ENCODE results near the gene RAB11A. TPM values are rescaled to one million over a fixed set of nuclear protein-coding genes. Genes with fewer than 3 reads are reported as not detected.

RAB11A gene
- total and polyA plus RNA-seq, 2 of the 13 experiments (the other 11 are each of a cell fraction or from before 2014, with no cell fraction given), result 161 to 162 TPM

DNA sequence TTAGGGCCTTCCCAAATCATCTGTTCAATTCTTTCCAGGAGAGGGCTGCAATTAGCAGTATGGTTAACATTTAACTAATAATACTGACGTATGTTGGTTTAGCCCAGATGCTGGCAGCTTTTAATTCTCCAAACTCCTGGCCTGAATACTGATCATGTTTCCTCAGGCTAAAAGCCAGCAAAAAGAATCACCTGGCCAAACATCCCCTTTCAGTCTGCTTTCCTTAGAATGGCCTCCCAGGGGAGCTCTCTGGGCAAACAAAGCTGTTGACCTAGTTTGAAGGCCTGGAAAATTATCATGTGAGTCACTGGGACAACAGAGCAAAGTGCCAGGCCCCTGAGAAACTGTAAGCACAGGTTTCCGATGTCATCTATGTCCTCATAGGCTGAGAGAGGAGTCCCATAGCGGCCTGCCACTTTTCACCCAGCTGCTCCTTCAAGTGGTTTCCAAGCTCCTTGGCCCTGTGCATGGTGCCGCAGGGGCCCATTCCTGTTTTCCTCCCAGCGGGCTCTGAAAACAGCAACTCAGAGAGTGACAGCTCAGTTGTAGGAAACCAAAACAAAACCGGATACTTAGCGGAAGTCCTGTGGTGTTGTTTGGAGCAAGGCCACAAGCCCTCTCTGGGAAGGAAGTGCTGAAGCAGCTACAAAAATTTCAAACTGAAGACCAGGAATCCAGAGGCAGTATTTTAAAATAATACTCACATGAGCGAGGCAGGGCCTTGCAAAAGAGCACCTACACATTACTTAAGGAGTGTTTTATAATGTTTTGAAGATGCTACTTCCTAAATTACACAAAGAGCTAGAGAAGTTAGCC lies 36.5 kb upstream of the RAB11A start (continued):
- peak; percentile 67; the same call in 1 of the 2 replicates for TF ChIP-seq ZKSCAN8 (CRISPR knock-in tag; IDR thresholded peaks at IDR 0.05; ENCODE audit: borderline replicate concordance)
- TF ChIP-seq, protein P1, sequence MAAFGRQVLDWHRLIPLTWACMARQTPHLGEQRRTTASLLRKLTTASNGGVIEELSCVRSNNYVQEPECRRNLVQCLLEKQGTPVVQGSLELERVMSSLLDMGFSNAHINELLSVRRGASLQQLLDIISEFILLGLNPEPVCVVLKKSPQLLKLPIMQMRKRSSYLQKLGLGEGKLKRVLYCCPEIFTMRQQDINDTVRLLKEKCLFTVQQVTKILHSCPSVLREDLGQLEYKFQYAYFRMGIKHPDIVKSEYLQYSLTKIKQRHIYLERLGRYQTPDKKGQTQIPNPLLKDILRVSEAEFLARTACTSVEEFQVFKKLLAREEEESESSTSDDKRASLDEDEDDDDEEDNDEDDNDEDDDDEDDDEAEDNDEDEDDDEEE (CRISPR knock-in tag; IDR thresholded peaks at IDR 0.05), result peak; percentile 59; the same call in 1 of the 2 replicates
- TF ChIP-seq FOXA3 (CRISPR knock-in tag; IDR thresholded peaks at IDR 0.05), result peak; percentile 98
- no peak for TF ChIP-seq IRX3 (CRISPR knock-in tag; IDR thresholded peaks at IDR 0.05; ENCODE audit: borderline replicate concordance, low read depth)
- peak; percentile 77; the same call in 1 of the 2 replicates for TF ChIP-seq AHR (CRISPR knock-in tag; IDR thresholded peaks at IDR 0.05)
- 0 out of 2 replicates have a peak, but pooled peaks have one; percentile 71 for TF ChIP-seq KLF9 (CRISPR knock-in tag; IDR thresholded peaks at IDR 0.05; ENCODE audit: low read depth)
- TF ChIP-seq, protein P2, sequence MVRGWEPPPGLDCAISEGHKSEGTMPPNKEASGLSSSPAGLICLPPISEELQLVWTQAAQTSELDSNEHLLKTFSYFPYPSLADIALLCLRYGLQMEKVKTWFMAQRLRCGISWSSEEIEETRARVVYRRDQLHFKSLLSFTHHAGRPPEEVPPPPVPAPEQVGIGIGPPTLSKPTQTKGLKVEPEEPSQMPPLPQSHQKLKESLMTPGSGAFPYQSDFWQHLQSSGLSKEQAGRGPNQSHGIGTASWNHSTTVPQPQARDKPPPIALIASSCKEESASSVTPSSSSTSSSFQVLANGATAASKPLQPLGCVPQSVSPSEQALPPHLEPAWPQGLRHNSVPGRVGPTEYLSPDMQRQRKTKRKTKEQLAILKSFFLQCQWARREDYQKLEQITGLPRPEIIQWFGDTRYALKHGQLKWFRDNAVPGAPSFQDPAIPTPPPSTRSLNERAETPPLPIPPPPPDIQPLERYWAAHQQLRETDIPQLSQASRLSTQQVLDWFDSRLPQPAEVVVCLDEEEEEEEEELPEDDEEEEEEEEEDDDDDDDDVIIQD (CRISPR knock-in tag; IDR thresholded peaks at IDR 0.05; ENCODE audit: low read depth), result peak; percentile 85
- no peak for TF ChIP-seq SNRNP70 (IDR thresholded peaks at IDR 0.05; ENCODE audit: low read depth, low read length)
- TF ChIP-seq, protein P3, sequence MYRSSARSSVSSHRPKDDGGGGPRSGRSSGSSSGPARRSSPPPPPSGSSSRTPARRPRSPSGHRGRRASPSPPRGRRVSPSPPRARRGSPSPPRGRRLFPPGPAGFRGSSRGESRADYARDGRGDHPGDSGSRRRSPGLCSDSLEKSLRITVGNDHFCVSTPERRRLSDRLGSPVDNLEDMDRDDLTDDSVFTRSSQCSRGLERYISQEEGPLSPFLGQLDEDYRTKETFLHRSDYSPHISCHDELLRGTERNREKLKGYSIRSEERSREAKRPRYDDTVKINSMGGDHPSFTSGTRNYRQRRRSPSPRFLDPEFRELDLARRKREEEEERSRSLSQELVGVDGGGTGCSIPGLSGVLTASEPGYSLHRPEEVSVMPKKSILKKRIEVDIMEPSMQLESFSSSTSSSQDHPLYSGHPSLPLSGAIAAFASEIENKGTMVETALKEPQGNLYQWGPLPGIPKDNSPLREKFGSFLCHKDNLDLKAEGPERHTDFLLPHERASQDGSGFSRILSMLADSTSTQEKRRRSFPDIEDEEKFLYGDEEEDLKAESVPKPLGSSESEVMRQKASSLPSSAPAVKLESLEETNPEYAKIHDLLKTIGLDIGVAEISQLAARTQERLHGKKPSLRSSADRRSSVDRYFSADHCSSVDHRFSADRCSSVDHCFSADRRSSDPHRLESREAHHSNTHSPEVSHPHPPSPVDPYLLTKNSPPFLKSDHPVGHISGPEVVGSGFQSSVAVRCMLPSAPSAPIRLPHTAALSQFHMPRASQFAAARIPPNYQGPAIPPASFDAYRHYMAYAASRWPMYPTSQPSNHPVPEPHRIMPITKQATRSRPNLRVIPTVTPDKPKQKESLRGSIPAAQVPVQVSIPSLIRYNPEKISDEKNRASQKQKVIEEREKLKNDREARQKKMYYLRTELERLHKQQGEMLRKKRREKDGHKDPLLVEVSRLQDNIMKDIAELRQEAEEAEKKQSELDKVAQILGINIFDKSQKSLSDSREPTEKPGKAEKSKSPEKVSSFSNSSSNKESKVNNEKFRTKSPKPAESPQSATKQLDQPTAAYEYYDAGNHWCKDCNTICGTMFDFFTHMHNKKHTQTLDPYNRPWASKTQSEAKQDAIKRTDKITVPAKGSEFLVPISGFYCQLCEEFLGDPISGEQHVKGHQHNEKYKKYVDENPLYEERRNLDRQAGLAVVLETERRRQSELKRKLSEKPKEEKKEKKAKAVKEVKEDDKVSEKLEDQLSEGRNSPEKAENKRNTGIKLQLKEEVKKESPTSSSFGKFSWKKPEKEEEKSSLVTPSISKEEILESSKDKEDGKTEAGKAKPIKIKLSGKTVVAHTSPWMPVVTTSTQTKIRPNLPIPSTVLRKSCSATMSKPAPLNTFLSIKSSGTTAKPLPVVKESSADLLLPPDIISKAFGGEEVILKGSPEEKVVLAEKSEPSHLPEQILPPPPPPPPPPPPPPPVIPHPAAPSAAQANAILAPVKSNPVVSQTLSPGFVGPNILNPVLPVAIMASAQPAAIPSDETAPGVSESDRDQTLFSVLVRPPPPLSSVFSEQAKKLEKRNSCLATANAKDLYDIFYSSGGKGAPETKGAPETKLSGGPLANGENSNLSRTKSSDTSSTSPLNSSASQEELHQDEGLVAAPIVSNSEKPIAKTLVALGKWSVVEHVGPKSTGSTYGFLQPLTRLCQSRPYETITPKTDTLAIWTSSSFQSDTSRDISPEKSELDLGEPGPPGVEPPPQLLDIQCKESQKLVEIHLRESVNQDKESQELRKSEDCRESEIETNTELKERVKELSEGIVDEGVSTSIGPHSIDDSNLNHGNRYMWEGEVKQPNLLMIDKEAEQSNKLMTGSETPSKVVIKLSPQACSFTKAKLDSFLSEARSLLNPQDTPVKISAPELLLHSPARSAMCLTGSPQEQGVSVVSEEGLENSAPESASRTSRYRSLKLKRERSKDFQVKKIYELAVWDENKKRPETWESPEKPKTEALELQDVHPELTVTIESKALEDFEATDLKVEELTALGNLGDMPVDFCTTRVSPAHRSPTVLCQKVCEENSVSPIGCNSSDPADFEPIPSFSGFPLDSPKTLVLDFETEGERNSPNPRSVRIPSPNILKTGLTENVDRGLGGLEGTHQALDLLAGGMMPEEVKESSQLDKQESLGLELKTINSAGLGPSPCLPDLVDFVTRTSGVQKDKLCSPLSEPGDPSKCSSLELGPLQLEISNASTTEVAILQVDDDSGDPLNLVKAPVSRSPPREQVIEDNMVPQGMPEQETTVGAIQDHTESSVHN (CRISPR knock-in tag; IDR thresholded peaks at IDR 0.05), result 0 out of 2 replicates have a peak, but pooled peaks have one; percentile 32
- TF ChIP-seq GATA4 (IDR thresholded peaks at IDR 0.05; ENCODE audit: borderline replicate concordance, low read depth), result peak; percentile 81; the same call in 1 of the 2 replicates
- TF ChIP-seq ATAD3A (CRISPR knock-in tag; IDR thresholded peaks at IDR 0.05), result no peak
- peak; percentile 62; the same call in 1 of the 2 replicates for TF ChIP-seq SPEN (CRISPR knock-in tag; IDR thresholded peaks at IDR 0.05; ENCODE audit: low read depth)
- no peak for TF ChIP-seq NFE2L1 (CRISPR knock-in tag; IDR thresholded peaks at IDR 0.05; ENCODE audit: borderline replicate concordance)
- TF ChIP-seq MAF1 (CRISPR knock-in tag; IDR thresholded peaks at IDR 0.05; ENCODE audit: borderline replicate concordance), result 0 out of 2 replicates have a peak, but pooled peaks have one; percentile 57
- TF ChIP-seq ZFP36L1 (CRISPR knock-in tag; IDR thresholded peaks at IDR 0.05), result peak; percentile 53; the same call in 1 of the 2 replicates
- no peak for TF ChIP-seq TSC22D2 (CRISPR knock-in tag; IDR thresholded peaks at IDR 0.05; ENCODE audit: borderline replicate concordance)
- TF ChIP-seq NFKB2 (CRISPR knock-in tag; IDR thresholded peaks at IDR 0.05; ENCODE audit: borderline replicate concordance), result peak; percentile 59; the same call in 1 of the 2 replicates
- TF ChIP-seq MED1 (CRISPR knock-in tag; IDR thresholded peaks at IDR 0.05), result peak; percentile 96
- peak; percentile 87 for TF ChIP-seq HMG20A (CRISPR knock-in tag; IDR thresholded peaks at IDR 0.05; ENCODE audit: borderline replicate concordance)

All from HepG2 (cell line).